Activated CD4-positive, alpha-beta T cell treated with anti-CD3 and anti-CD28 coated beads, Interleukin-2, amount 50 U/mL, for 4 hours (primary cell): ENCODE measurements around the gene SFXN5.
"Not testable (repeated sequence)": the region's sequence is repeated elsewhere in the genome, so short reads cannot be mapped to it uniquely, and the experiment has no call there.

Experiments
- DNase-seq, 2 experiments: peaks; one replicate each; pipeline ENCODE4 v3.0.0-alpha.2; 2020

The SFXN5 gene, protein sequence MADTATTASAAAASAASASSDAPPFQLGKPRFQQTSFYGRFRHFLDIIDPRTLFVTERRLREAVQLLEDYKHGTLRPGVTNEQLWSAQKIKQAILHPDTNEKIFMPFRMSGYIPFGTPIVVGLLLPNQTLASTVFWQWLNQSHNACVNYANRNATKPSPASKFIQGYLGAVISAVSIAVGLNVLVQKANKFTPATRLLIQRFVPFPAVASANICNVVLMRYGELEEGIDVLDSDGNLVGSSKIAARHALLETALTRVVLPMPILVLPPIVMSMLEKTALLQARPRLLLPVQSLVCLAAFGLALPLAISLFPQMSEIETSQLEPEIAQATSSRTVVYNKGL

DNA sequence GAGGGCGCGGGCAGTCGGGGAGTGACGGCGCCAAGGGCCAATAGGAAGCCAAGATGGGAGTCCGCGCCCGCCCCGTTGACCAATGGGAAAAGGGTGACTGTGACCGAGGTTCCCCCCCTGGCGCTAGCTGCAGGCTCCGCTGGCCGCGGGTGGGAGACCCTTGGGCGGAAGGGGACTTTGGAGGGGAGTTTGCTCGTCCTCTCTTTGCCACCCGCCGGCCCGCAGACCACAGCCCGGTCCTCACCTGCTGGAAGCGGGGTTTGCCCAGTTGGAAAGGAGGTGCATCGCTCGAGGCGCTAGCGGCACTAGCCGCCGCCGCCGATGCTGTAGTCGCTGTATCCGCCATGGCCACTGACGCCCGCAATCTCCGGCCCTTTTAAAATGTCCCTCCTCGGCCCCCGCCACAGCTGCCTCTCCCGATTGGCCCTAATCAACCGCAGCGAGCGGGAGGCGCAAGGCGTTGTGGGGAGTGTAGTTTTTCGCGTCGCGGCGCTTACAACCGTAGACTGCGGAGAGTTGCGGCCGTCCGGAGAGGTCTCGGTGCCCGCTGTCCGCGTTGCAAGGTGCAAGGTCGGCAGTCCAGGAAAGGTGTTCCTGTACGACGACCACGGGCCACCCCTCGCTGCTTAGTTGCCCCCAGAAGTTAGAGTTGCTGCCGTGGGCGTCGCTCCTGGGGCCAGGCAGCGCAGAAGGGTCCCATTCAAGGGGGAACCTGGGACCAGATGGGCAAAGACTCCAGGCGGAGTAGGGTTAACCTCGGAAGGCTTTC, at the start of gene SFXN5:
Gene SFXN5 (minus strand): TSS at position 353 of the 769 bp plus-strand sequence. CDS start 7 bp downstream, at position 346.
- peak; percentile 88 to 90 for DNase-seq

DNA sequence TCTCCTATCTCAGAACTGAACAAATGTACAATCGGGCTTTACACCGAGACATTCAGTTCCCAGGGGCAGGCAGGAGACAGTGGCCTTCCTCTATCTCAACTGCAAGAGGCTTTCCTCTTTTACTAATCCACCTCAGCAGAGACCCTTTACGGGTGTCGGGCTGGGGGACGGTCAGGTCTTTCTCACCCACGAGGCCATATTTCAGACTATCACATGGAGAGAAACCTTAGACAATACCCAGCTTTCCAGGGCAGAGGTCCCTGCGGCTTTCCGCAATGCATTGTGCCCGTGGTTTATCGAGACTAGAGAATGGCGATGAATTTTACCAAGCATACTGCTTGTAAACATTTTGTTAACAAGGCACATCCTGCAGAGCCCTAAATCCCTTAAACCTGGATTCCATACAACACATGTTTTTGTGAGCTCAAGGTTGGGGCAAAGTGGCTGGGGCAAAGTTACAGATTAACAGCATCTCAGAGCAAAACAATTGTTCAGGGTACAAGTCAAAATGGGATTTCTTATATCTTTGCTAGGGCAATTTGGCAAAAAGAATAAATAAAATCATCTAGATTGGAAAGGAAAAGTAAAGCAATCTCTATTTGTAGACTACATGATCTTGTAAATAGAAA, 48.2 kb upstream of the SFXN5 start:
- DNase-seq, result not testable (repeated sequence)

DNA sequence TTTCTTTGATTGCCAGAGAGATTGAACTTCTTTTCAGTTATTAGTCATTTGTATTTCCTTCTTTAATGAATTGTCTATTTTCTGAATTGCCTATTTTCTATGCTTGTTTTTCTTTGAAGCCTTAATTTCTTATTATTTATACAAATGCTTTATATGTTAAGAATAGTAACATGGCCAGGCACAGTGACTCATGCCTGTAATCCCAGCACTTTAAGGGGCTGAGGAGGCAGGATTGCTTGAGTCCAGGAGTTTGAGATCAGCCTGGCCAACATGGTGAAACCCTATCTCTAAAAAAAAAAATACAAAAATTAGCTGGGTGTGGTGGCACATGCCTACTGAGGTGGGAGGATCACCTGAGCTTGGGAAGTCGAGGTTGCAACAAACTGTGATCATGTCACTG, 45.9 kb upstream of the SFXN5 start:
- no peak for DNase-seq

DNA sequence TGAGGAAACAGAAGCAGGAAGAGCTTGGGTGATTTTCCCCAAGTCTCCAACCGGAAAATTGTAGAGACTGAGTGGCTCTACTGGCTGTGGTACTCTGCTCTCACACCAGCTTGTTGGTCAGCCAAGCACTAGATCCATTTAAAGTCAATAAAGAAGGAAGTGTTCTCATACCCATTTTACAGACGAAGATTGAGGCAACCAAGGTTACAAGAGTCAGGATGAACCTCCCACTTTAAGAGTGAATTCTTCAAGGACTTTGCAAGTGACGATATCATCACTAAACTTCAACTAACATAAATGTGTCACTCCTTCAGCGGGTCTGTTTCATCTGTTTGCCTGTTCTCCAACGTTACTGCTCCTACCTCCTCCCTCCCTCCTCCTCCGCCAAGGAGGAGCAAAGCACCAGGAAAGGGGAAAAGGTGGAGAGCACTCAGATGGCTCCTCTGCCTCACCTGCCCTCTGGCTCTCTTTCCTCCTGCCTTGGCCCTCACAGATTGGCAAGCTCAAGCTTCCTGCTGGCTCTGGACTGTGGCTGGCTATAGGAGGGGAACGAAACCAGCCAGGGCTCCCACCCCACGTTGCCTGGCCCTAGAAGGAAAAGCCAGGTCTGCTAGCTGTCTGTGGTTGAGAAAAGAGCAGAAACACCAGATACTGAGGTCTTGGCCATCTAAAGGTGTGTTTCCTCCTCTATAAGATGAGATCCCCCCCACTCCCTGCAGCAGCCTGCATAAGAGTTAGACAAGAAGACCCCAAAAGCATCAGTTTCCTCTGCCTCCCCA, 44.9 kb upstream of the SFXN5 start:
- DNase-seq, result no peak

DNA sequence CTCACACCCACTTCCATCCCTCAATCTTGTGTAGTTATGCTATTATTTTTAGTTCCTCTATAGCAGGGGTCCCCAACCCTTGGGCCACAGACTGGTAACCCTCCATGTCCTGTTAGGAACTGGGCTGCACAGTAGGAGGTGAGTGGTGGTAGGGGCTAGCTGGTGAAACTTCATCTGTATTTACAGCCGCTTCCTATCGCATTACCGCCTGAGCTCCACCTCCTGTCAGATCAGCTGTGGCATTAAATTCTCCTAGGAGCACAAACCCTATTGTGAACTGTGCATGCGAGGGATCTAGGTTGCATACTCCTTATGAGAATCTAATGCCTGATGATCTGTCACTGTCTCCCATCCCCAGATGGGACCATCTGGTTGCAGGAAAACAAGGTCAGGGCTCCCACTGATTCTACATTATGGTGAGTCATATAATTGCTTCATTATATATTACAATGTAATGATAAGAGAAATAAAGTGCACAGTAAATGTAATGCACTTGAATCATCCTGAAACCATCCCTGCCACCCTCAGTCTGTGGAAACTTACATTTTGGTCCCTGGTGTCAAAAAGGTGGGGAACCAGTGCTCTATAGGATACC, 42.9 kb upstream of the SFXN5 start:
- DNase-seq, result no peak

DNA sequence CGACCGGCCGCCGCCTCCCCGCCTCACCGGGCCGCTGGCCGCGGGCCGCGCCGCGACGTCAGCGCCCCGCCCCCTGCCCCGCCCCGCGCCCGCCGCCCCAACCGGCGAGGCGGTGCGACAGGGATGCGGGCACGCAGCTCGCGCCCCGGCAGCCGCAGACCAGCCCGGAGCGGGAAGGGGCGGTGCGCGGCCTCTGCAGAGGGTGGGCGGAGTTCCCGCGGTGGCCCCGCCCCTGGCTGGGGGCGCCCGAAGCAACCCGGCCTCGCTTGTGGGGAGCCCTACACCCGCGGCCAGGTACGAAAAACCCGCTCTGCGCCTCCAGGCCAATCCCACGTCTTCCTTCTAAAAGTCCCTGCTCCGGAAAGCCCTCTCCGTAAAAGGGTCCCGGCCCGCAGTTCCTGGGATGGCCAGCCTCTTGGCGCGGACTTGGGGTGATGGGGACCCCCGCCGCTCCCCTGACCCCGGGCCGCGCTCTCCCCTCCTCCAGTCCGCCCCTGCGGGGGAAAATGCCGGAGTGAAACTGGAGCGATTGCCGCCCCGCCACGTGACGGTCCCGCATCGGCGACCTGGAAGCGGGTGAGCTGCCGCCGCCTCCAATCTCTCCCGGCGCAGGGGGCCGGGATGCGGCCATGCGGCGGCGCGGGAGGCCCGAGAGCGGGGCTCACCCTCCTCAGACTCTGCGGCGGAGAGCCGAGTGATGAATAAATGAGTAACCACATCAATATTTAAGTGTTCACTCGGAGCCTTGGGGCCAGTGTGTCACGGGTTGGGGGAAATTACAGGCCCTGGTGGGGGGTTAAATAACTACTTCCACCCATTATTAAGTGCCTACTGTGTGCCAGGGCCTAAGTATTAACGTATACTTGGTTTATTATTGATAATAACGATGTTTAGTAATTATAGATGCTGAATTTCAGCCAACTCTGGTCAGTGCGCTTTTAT, 41.7 kb upstream of the SFXN5 start, which contains the start of gene RAB11FIP5:
Gene RAB11FIP5 (minus strand): TSS at position 36 of the 942 bp plus-strand sequence. CDS start 171 bp downstream, outside the sequence.
- DNase-seq, result peak; percentile 67

DNA sequence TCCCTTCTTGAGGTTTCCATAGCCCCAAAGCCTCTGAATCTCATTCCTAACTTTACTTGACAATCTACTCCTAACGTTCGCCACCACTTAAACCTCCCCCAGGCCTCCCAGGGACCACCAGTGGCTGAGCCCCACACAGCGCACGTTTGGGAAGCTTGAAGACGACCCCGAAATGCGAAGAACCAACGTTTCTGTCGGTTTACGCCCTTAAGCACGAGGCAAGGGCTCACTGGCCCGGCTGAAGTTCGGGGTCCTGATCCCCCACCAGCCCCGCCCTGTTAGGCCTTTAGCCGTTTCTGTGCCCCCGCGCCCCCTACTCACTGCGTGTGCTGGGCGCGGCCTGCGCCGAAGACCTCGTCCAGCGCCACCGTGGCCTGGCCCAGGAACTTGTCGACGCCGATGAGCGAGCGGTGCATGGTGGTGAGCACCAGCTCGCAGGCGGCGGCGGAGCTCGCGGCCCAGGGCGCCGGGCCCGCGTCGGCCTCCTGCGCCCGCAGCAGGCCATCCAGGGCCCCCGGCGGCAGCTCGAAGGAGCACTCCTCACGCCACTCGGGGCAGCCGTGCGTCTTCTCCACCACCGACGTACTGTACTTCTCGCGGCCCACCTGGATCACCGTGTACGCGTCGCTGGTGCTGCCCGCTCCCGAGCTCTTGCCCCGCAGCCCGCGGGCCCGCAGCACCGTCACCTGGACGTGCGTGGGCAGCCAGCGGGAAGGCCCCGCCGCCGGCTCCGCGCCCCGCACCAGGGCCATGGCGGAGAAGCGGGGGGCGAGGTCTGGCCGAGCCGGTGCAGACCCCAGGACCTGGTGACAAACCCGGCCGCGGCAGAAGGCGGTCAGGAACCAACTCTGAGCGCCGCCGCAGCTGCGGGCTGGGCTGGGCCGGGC, 40.8 kb upstream of the SFXN5 start:
- DNase-seq, result peak in 1 of 2 experiments; percentile 6

DNA sequence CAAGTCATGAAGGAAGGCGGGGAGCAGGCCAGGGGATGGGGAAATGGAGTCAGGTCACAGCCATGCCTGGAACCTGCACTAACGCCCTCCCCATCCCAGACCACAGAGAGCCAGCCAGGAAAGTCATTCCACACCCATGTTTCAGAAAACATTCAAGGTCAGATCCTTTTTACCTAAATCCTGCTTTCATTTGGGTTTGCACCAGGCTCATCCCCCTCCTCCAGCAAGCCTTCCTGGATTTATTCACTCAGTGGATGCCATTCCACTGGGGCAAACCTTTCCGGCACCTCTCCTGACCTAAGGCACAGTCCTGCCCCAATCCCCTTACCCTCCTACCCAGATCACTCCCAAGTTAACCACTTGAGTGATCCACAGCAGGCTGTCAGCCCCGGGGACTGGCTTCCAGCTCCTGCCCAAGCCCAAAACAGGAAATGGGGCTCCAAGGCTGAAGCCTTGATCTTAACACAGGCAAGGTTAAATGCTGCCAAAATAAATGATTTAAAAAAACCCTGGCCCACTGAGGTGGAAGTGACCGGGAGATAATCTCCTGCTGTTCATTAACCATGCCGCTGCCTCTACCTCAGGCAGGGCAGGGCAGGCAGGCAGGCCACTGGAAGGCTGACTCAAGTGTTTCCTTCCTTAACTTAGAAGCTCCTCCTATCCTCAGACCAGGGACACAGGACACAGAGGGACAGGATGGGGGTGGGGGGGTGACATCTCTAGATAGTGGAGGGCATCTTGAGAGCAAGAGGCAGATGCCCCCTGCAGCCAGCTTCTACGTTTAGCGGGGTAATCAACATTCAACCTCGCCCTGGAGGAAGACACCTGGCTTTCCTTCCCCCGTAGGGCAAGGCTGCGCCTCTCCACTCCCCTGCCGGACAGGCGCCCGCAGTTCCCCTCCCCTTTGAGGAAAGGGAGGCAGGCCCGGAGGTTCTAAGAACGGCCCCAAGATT, 39.8 kb upstream of the SFXN5 start:
- no peak for DNase-seq

DNA sequence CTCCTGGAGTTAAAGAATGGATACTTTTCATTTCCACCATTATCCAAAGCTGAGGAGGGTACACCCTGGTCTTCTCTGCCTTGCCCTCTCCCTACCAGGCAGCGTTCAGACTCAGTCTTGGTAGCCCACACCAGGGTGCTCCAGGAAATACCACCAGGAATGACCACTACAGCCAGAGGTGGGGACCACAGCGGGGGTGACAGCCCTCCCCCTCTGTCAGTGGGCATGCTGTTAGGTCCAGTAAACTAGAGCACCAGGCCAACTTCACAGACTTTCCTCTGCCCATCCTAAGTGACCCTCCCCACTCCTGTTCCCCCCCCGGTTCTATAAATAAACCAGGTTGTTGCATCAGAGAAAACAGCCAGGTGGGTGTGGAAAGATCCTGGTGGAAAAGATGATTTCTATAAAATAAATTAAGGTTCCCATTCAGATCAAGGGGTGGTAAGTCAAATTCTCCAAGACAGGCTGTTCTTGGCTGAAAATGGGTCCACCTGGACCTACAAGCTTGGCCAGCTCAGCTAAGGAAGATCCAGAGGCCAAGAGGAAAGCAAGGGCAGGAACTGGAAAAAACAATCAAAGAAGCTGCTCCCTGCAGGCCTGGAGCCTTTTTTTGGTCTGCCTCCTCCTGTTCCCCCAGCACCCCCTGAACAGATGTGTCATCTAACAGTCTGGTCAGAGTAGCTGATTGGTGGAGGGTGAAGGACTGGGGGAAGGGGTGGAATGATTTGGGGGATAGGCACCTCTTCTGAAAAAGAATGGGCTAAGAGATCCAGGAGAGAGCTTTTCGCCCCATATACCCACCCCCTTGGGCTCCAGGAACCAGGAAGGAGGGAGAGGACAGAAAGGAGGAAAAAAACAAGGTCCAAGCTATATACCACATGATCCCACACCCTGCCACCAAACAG, 38.9 kb upstream of the SFXN5 start:
- no peak for DNase-seq

DNA sequence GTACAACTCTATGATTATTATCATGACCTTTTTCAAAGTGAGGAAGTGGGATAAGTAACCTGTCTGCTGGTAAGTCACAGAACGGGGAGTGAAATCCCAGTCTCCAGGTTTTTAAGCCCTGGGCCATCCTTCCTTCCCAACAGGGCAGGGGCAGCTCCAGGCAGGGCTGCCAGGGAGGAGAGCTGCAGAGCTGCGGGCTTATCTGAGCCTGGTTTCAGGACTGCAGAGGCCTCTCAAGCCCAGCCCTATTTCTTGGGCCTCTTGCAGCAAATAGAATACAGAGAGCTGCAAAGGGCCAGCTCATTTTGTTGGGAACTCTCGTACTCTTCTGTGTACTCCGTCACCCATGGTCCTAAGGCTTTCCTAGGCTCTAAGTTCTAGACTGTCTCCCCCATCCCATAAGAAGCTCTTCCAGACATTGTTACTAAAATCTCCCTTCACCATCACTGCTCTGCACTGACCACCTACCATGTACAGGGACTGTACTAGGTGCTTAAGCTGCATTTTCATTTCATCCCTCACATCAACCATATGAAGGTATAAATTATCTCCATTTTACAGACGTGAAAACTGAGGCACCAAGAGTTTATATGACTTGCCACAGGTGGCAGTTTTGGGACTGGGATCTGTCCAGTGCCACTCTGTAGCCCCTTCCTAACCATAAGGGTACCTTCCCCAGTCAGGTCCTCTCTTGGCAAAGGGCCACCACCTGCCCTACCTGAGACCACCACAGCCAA, 38.1 kb upstream of the SFXN5 start:
- no peak for DNase-seq

DNA sequence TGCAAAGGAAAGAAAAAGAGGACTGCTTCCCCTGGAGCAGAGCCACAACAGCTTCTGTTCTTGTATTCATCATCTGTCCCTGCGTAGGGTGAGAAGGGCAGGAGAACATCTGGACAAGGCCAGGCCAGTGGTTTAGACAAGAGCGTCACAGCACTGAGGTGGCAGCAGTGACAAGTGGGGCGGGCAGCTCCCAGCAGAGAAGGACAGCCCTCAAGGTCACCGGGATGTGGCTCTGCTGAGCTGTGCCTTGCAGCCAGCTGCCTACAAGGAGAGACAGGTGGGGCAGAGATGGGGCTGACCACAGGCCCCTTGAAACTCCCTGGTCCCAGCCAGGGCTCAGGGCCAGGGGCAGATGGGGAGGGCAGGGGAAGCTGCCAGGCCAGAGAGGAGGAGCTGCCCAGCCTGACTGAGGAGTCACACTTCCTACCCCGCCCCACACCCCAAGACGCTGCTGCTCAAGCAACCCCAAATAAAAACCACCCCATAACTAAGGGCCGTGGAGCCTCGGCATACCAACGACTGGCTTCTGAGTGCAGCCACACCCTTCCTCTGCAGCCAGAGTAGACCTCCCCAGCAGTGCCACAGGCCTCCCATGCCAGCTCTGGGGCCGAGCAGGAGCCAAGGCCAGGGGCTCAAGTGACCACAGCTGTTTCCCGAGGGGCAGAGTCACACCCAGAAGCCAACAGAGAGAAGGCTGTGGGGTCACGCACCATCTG, 35.9 kb upstream of the SFXN5 start:
- no peak for DNase-seq

DNA sequence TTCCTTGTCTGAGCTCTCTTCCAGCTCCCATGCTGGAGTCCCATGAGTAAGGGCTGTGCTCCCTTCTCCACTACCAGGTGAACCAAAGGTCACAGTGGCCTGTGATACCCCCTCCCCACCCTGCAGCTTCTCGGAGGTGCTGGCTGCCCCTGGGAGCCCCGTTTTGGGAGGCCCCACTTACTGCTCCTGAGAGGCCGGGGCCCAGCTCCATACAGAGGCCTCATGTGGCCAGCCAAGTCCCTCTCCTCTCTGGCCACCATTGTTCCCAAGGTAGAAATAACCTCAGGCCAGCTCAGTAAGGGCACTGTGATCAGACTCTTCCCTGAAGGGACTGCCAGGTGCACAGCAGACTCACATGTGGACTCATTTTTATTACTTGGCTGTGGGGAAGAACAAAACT, 35.3 kb upstream of the SFXN5 start:
- DNase-seq, result no peak

DNA sequence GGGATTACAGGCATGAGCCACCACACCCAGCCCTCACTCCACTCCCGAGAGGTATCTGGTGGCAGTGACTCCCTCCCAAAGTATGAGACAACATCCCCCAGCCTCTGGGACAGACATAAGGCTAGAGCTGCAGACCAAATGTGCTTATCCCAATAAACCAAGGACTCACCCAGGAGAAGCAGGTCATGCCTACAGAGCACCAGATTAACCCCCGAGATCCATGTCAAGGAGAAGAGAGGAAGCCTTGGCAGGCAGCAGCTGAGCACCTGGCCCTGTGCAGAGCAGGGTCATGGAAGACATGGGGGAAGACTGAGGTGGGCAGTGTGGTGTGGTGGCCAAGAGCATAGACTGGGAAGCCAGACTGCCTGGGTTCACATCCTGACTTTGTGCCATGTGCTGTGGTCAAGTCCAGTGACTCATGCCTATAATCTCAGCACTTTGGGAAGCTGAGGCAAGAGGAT, 34.0 kb upstream of the SFXN5 start:
- DNase-seq, result no peak

DNA sequence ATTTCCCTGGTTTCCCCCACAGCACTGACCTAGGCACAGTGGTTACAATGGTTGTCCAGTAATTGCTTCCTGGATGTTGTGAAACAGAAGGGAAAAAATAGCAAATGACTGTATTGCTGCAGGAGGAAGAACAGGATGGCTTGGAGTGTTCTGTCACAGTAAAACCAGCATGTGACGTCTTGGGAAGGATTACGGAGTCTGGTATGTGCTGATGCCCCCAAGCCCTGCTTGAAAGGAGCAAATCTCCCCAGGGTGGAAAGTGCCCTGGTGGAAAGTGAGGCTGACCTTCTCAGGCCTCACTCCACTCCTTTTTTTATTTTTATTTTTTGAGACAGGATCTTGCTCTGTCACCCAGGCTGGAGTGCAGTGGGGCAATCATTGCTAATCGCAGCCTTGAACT, 33.4 kb upstream of the SFXN5 start:
- no peak for DNase-seq

DNA sequence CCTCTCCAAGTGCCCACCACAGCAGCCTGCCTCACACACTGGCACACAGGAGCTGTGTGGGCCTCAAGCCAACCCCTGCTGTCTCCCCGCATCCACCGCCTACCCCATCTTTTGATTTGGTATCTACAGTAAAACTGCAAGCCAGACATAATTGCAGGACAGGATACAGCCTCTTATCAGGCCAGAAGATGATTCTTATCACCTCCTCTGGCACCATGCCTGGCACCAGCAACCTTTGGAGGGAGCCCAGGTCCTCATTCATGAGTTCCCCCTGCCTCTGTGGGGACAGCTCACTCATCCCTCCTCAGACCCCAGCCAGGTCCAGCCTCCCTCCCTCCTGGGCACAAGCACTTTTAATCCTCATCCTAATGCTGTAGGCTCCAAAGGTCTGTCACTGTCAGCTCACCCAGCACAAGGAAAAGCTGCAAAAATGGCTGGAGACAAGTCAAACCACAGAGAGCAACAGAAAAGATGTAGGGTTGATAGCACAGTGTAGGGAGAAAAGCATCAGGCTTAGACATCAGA, 31.6 kb upstream of the SFXN5 start:
- DNase-seq, result no peak

DNA sequence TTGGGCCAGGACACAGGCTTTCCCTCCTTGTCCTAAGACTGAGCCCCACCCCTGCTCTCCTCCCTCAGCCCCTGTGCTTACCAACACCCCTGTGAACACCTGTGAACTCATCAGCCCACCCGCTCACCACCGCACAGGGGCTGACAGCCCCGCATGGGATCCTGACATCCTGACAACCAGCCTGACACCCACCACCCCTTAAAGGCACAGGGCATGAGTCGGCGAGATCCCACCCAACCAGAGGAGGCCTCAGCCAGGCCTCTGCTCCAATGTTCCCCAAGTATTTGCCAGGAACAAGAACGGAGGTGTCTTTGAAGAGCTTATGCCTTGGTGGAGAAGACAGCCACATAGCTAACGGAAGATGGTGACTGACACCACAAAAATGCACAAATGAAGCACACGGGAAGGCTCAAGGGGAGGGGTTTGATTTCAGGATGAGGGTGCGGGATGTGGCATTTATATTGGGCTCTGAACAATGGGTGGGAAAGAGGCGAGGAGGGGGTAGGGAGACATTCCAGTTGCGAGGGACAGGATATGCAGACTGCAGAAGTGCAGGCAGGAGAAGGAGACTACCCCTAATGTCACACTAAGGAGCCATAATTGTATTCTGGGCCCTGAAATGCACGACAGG, 30.2 kb upstream of the SFXN5 start:
- no peak for DNase-seq
